Loucy (cell line): ENCODE results near the gene RHCE.

ENCODE experiments used
- CTCF ChIP-seq: fragments of 200-600 bp; sonication (generic); conservative IDR thresholded peaks from 2 replicates; pipeline ENCODE4 v1.5.1; 2014; ENCODE audit warnings: mild to moderate bottlenecking, antibody characterized with exemption, low read length
- EZH2phosphoT487 ChIP-seq: fragments of 200-600 bp; IDR thresholded peaks from 2 replicates; pipeline ENCODE4 v1.6.1; 2018; ENCODE audit warnings: antibody characterized with exemption, mild to moderate bottlenecking, moderate library complexity, borderline replicate concordance

GRCh38 chr1:25461849-25462248 lies 41.2 kb upstream of the RHCE start:
- TF ChIP-seq CTCF (no peak), EZH2phosphoT487 (no peak)
